NCI-H2029 treated with DMSO at 0.1 percent for 48 hours (cell line): ENCODE data around the gene ATXN8OS.
"Not testable (repeated sequence)": the region's sequence is repeated elsewhere in the genome, so short reads cannot be mapped to it uniquely, and the experiment has no call there.

ENCODE experiments used
- DNase-seq: peaks from one replicate; lab custom pipeline; 2025; lab: John Stamatoyannopoulos, UW

Gene ATXN8OS

DNA sequence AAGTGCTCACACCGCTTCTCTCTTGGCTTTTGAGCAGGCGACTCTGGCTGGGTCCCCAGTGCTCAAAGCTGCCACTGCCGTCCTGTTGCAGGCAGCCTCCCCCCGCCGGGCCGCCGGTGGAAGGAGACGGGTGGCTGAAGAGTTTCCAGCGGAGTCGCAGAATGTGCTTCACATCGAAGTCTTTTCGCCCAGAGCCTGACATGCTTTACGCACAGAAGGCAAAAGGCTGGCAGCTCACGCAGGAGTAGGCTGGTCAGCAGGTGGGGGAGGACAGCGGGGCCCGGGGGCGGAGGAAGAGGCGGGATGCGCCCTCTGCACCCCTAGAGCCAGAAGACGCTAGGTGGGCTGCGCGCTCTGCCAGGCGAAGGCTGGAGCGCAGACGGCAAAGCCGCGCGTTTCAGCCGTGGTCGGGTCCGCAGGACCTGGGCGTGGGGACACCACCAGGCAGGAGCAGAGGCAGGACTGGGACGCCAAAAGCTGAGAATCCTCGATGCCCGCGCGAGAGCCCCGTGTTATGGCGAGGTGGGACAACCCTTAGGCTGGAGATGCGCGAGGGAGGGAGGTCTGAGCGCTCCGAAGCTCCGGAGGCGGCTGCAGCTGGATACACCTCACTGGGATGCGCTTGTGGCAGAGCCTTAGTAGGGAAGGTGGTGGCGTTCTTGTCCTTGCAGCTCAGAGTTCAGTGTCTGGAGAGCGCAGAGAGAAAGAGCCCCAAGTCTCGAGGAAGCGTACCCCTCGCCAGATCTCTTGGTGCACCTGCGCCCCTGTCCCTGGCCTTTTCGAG lies at the start of gene ATXN8OS:
TSS of gene ATXN8OS (plus strand) at position 329 of the 784 bp plus-strand sequence.
- DNase-seq: no peak

DNA sequence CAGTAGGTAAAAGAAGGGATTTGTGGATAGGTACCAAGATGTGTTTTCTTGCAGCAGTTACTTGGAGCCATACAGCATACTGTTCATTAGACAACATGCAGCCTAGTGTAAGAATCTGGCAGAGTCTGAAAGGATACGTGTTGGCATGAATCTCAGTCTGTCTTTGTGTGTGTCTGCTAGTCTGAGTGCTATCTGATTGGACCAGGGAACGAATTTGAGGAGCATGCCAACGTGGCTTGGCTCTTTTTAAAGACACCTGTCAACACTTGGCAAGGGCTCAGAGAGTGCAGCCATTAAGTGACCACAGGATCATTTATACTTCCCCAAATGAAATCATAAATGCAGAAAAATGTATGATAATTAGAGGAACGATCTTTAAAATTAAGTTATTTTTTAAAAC lies 27.6 kb upstream of the ATXN8OS start:
- peak; percentile 15 for DNase-seq

GRCh38 chr13:70087247-70087646 lies 20.4 kb upstream of the ATXN8OS start:
- no peak for DNase-seq

- no peak for DNase-seq
These were observed 18.7 kb upstream of the ATXN8OS start for GRCh38 chr13:70088926-70089325.

DNA sequence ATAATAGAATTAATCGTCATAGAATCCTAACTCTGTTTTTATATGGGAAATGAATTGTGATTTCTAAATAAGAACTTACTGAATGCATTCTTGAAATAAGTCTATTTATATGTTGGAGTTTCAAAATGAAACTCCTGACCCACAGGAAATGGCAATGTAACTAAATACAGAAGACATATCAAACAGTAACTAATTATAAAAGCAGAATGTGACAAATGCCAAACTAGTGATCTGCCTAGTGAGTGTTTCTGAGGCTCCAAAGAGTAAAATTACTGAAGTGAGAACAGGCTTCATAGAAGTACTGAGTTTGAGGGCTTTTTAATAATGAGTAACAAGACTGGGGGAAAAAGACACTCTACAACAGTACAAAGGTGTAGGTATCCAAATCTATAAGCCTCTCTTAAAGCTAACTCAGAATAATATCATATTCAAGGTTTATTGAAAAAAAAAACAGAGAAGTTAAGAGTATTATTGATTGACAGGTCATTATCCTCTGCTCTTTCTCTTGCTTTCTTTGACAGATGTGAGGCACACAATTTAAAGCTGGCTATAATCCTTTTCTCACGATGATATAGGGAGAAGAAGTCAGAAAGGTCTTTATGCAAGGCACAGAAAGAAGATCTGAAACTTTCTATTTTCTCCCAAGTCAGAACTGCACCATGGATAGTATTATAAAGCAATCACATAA lies 17.4 kb upstream of the ATXN8OS start:
- no peak for DNase-seq

- DNase-seq: no peak
These were observed 9.0 kb upstream of the ATXN8OS start for GRCh38 chr13:70098669-70099068.

GRCh38 chr13:70104481-70104880 lies 3.1 kb upstream of the ATXN8OS start:
- no peak for DNase-seq

- DNase-seq: no peak
These were observed 515 bp upstream of the ATXN8OS start for GRCh38 chr13:70107125-70107497.

GRCh38 chr13:70108356-70109105 lies 905 bp downstream of the ATXN8OS start, which contains the start of gene KLHL1:
TSS of gene KLHL1 (minus strand) at chr13:70108452. CDS start at chr13:70107699, 753 bp downstream.
- DNase-seq: no peak

DNA sequence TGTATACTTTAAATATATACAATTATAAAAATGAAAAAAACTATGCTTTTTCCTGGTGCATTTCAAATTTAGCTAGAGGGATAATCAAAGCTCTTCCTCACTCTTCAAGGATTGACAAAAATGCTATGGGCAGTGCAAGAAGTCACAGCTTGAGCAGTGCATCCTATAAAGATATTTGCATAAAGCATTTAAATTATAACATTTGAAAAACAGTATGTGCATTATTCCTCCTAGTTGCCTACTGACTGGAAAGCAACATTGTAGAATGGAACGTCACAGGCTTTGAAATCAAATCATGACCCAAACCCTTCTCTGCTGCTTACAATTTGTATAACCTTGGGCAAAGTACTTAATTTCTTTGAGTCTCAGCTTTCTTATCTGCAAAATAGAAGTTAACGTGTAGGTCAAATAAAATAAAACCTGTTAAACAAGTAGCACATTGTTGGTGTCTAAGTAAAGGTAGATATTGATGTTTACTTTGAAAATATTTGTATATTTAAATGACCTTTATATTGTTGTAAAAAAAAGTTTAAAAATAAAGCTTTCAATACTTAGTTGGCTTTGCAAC lies 9.8 kb downstream of the ATXN8OS start:
- DNase-seq: no peak

GRCh38 chr13:70125693-70126092 lies 18.1 kb downstream of the ATXN8OS start:
- no peak for DNase-seq

DNA sequence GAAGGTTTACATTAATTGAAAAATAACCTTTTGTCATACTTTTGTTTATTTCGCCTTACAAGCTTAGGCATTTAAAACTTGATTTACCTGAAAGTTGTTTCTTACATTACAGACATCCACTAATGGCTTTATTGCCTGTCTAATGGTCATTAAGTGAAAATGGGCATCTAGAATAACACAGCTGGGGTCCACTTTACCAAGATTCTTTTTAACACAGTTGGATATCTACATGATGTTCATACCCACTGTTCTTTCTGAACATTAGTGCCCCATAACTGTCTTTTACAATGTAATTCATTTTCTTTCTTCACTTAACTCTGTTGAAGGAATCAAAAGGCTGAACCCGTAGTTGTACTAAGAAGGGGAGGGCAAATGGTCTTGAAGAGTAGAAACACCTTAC lies 20.5 kb downstream of the ATXN8OS start:
- no peak for DNase-seq

- DNase-seq: not testable (repeated sequence)
These were observed 35.0 kb downstream of the ATXN8OS start for GRCh38 chr13:70142658-70143057.

DNA sequence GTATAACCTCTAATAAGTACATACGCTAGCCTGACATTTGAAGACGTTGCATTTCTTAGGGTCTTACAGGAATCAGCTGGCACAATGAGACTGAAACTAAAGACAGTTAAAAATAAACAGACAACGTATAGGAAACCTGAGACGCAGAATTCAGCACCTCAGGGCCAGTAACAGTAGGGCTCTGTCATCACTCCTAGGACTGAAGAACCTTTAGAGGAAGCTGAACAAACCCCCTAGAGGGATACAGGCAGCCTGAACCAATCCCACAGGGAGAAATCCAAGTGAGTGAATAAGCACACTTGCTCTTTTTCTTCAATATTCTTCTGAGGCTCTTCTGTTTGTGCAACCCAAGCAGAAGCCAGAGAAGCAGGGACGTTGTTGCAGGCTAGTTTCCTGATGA lies 54.5 kb downstream of the ATXN8OS start:
- no peak for DNase-seq

- DNase-seq: no peak
These were observed 63.1 kb downstream of the ATXN8OS start for GRCh38 chr13:70170689-70171088.

- DNase-seq: no peak
These were observed 63.5 kb downstream of the ATXN8OS start for GRCh38 chr13:70171151-70171550.

- no peak for DNase-seq
These were observed 65.4 kb downstream of the ATXN8OS start for GRCh38 chr13:70172946-70173597.

- DNase-seq: no peak
These were observed 66.0 kb downstream of the ATXN8OS start for GRCh38 chr13:70173598-70173959.

DNA sequence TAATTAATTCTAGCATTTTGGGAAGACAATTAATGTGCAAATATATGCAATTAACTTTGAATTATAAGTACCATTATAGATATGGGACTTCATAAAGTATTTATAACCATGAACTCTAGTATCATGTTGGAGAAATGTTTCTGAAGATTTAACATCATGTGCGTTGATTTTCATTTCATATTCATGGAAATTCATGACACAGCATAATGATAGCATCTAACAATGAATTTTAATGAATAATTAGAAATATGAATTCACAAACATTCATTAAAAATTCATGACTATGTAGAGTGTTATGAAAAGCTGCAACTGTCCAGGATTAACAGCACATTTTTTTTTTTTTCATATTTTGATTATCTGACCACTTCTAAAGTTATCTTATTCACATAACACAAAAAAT lies 70.7 kb downstream of the ATXN8OS start:
- no peak for DNase-seq
